ENCODE data around the gene CLPTM1L.

DNA sequence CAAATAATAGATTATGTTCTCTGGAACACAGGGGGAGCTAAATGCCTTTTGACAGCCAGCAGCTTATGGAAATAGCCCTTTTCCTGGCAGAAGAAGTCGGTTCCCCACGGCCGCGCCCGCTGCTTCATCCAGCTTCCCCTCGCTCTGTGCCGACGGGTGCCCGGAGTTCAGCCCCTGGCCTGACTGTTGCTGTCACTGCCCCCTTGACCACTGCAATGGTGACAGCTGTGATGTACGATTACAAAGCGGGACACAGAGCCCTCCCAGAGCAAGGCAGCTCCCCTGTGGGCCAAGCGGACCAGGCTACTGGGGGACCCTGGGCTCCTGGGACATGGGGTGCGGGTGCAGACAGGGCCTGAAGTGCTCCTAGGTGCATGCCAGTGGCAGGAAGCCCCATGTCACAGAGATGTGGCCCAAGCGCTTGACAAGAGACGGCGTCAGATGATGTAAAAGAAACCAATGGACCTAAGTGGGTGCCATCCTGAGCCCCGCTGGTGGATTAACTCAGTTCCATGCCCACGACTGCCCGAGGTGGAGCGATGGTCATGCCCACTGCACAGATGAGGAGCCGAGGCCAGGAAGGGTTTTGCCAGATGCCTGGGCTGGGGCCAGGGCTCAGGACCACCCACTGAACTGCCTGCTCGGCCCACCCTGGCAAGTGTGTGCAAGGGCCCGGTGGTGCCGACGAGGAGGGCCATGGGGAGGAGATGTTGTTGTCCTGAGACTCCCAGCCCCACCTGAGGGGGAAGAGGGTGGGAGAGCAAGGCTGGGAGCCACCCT is 13.2 kb upstream of the CLPTM1L start:
- TF ChIP-seq, protein P1, sequence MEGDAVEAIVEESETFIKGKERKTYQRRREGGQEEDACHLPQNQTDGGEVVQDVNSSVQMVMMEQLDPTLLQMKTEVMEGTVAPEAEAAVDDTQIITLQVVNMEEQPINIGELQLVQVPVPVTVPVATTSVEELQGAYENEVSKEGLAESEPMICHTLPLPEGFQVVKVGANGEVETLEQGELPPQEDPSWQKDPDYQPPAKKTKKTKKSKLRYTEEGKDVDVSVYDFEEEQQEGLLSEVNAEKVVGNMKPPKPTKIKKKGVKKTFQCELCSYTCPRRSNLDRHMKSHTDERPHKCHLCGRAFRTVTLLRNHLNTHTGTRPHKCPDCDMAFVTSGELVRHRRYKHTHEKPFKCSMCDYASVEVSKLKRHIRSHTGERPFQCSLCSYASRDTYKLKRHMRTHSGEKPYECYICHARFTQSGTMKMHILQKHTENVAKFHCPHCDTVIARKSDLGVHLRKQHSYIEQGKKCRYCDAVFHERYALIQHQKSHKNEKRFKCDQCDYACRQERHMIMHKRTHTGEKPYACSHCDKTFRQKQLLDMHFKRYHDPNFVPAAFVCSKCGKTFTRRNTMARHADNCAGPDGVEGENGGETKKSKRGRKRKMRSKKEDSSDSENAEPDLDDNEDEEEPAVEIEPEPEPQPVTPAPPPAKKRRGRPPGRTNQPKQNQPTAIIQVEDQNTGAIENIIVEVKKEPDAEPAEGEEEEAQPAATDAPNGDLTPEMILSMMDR (IDR thresholded peaks at IDR 0.05), result no peak
- no peak for TF ChIP-seq POLR2A (IDR thresholded peaks at IDR 0.05)

Data from stomach (tissue), 4 donors.